HepG2 (cell line): ENCODE data around the gene MRFAP1. TPM values are rescaled to one million over a fixed set of nuclear protein-coding genes. Genes with fewer than 3 reads are reported as not detected.
A peak's percentile ranks its signal among the peaks of the same experiment; 100 is the strongest.

ENCODE experiments used
- AGO2 ChIP-seq: fragments of 200-400 bp; formaldehyde crosslinking; optimal IDR thresholded peaks from 2 replicates; pipeline ENCODE3; 2017; ENCODE audit warnings: mild to moderate bottlenecking, low read depth, low read length, moderate library complexity
- EED ChIP-seq: sonication (generic); formaldehyde crosslinking; IDR thresholded peaks from 2 replicates; pipeline ENCODE4 v1.5.0; 2020; ENCODE audit warnings: mild to moderate bottlenecking, missing genetic modification reagents
- FOXO1 ChIP-seq: sonication (generic); formaldehyde crosslinking; IDR thresholded peaks from 2 replicates; pipeline ENCODE4 v1.4.0; 2020; ENCODE audit warnings: missing genetic modification reagents
- HNF4G ChIP-seq, 2 experiments: sonication (generic) in 1 of 2; formaldehyde crosslinking in 1 of 2; IDR thresholded peaks; 2 replicates each; pipeline versions ENCODE4 v1.4.0 to v1.6.1; 2011 to 2020; ENCODE audit warnings: borderline replicate concordance in 2 of 2, low read depth in 2 of 2, mild to moderate bottlenecking in 2 of 2, low read length in 1 of 2, missing genetic modification reagents in 1 of 2, moderate library complexity in 1 of 2
- KDM6A ChIP-seq: IDR thresholded peaks from 2 replicates; pipeline ENCODE4 v1.6.1; 2016; ENCODE audit warnings: low read depth
- PHF8 ChIP-seq: sonication (generic); formaldehyde crosslinking; IDR thresholded peaks from 2 replicates; pipeline ENCODE4 v1.5.0; 2020; ENCODE audit warnings: missing genetic modification reagents
- ZBTB40 ChIP-seq, 2 experiments: fragments of 450-650 bp in 1 of 2; sonication (generic) in 1 of 2; formaldehyde crosslinking in 1 of 2; IDR thresholded peaks; 2 replicates each; pipeline versions ENCODE4 v1.6.1 to v1.8.0; 2016 to 2022; ENCODE audit warnings: antibody characterized with exemption in 1 of 2, mild to moderate bottlenecking in 1 of 2, missing genetic modification reagents in 1 of 2
- ZBTB46 ChIP-seq: sonication (generic); formaldehyde crosslinking; IDR thresholded peaks from 2 replicates; pipeline ENCODE4 v1.4.0; 2020; ENCODE audit warnings: mild to moderate bottlenecking, missing genetic modification reagents, borderline replicate concordance
- ZBTB7A ChIP-seq: sonication (generic); formaldehyde crosslinking; IDR thresholded peaks from 2 replicates; pipeline ENCODE4 v1.8.0; 2022; ENCODE audit warnings: mild to moderate bottlenecking, missing genetic modification reagents
- ZNF280D ChIP-seq: sonication (generic); formaldehyde crosslinking; IDR thresholded peaks from 2 replicates; pipeline ENCODE4 v1.5.1; 2020; ENCODE audit warnings: mild to moderate bottlenecking, missing genetic modification reagents
- ZNF383 ChIP-seq: sonication (generic); formaldehyde crosslinking; IDR thresholded peaks from 2 replicates; pipeline ENCODE4 v1.4.0; 2020; ENCODE audit warnings: missing genetic modification reagents, mild to moderate bottlenecking, borderline replicate concordance
- ZNF598 ChIP-seq: sonication (generic); formaldehyde crosslinking; IDR thresholded peaks from 2 replicates; pipeline ENCODE4 v1.5.1; 2020; ENCODE audit warnings: mild to moderate bottlenecking, missing genetic modification reagents, borderline replicate concordance
- ZNF780A ChIP-seq: sonication (generic); formaldehyde crosslinking; IDR thresholded peaks from 2 replicates; pipeline ENCODE4 v1.8.0; 2022; ENCODE audit warnings: mild to moderate bottlenecking, missing genetic modification reagents, moderate library complexity
- polyA plus RNA-seq, 8 experiments: library from polyadenylated mRNA; depleted of rRNA in 3 of 8; stranded (reverse) in 7 of 8; unstranded in 1 of 8; fragments of >200 nt; fragmentation: Illumina TruSeq in 4 of 8; extraction: Trizol in 4 of 8; gene quantifications; 2 replicates each; pipeline versions ENCODE4 v1.2.1 to v1.2.3, GENCODE V29; 2011 to 2016; ENCODE audit warnings: low read depth in 4 of 8, missing spikeins in 1 of 8, mixed read lengths in 1 of 8; ENCODE audit not compliant: insufficient read depth in 1 of 8
- total RNA-seq, 5 experiments: library from RNA; depleted of rRNA; stranded (reverse); fragments of >200 nt; fragmentation: Illumina TruSeq; extraction: Trizol; gene quantifications; 2 replicates each; pipeline ENCODE4 v1.2.3, GENCODE V29; 2016; ENCODE audit warnings: low read depth in 1 of 5

The MRFAP1 gene
- total and polyA plus RNA-seq, 2 of the 13 experiments (the other 11 are each of a cell fraction or from before 2014, with no cell fraction given), result 112 to 158 TPM

- TF ChIP-seq ZNF383 (CRISPR knock-in tag) (no peak), ZNF280D (CRISPR knock-in tag) (peak; percentile 8), KDM6A (CRISPR knock-in tag) (no peak), FOXO1 (no peak), HNF4G (IDR thresholded peaks at IDR 0.05; ENCODE audit: borderline replicate concordance, low read depth, low read length) (no peak), HNF4G (CRISPR knock-in tag; IDR thresholded peaks at IDR 0.05; ENCODE audit: borderline replicate concordance, low read depth) (0 out of 2 replicates have a peak, but pooled peaks have one; percentile 28), PHF8 (CRISPR knock-in tag) (peak; percentile 44; the same call in 1 of the 2 replicates), ZBTB46 (CRISPR knock-in tag) (no peak), ZNF780A (CRISPR knock-in tag) (no peak), AGO2 (peak; percentile 49), EED (CRISPR knock-in tag) (peak; percentile 34; the same call in 1 of the 2 replicates), ZNF598 (0 out of 2 replicates have a peak, but pooled peaks have one; percentile 4), ZBTB40 (IDR thresholded peaks at IDR 0.05) (no peak), ZBTB40 (CRISPR knock-in tag; IDR thresholded peaks at IDR 0.05) (peak; percentile 53; the same call in 1 of the 2 replicates), ZBTB7A (peak; percentile 64; the same call in 1 of the 2 replicates)
Measured at GRCh38 chr4:6689506-6689960, 49.0 kb downstream of the MRFAP1 start (continued).
